Activated CD4-positive, alpha-beta T cell treated with anti-CD3 and anti-CD28 coated beads, Interleukin-2, amount 10 ng/mL, durations not matched to agents 7 days and 5 days (primary cell): Measurements from ENCODE around the gene UGT1A9. TPM values are rescaled to one million over a fixed set of nuclear protein-coding genes. Genes with fewer than 3 reads are reported as not detected.

Experiments used
- total RNA-seq, 2 experiments: library from RNA; stranded (reverse); gene quantifications; one replicate each; pipeline ENCODE4 v1.2.3, GENCODE V29; 2021

UGT1A9 gene
- total RNA-seq, 2 experiments from 2014 or later, result not detected

Other genes with a start within 250 kb of the UGT1A9 start
- 1 to 10 TPM; 5.5 to 6.0 TPM for gene USP40, start 105.1 kb upstream of the UGT1A9 start, total RNA-seq
- not detected for gene UGT1A8, start 54.3 kb upstream of the UGT1A9 start, total RNA-seq
- gene UGT1A10, start 35.5 kb upstream of the UGT1A9 start, total RNA-seq, result not detected
- gene UGT1A7, start 10.0 kb downstream of the UGT1A9 start, total RNA-seq, result not detected
- not detected for gene UGT1A6, start 21.0 kb downstream of the UGT1A9 start, total RNA-seq
- not detected for gene UGT1A5, start 41.0 kb downstream of the UGT1A9 start, total RNA-seq
- gene UGT1A4, start 46.8 kb downstream of the UGT1A9 start, total RNA-seq, result not detected
- not detected for gene UGT1A3, start 57.1 kb downstream of the UGT1A9 start, total RNA-seq
- gene UGT1A1, start 88.4 kb downstream of the UGT1A9 start, total RNA-seq, result not detected
- gene MROH2A, start 106.4 kb downstream of the UGT1A9 start, total RNA-seq, result not detected
- 100 to 1,000 TPM; 139 to 141 TPM for gene HJURP, start 182.6 kb downstream of the UGT1A9 start, total RNA-seq
- not detected for gene TRPM8, start 245.5 kb downstream of the UGT1A9 start, total RNA-seq